K562 (cell line): Measurements from ENCODE around the gene DEDD. TPM values are rescaled to one million over a fixed set of nuclear protein-coding genes. Genes with fewer than 3 reads are reported as not detected.

Experiments
- FOXK2 ChIP-seq, 2 experiments: fragments of 450-650 bp; IDR thresholded peaks in 1 of 2; conservative IDR thresholded peaks in 1 of 2; 2 replicates each; pipeline ENCODE4 v1.6.1; 2016; ENCODE audit warnings: low read depth in 2 of 2, mild to moderate bottlenecking in 1 of 2
- GMEB1 ChIP-seq: fragments of 250-450 bp; sonication (Bioruptor Pico); IDR thresholded peaks from 2 replicates; pipeline ENCODE4 v1.4.0; 2020; ENCODE audit warnings: mild to moderate bottlenecking
- JUN ChIP-seq, 2 experiments: sonication (generic) in 1 of 2; formaldehyde crosslinking in 1 of 2; IDR thresholded peaks; 2 replicates each; pipeline versions ENCODE4 v1.6.1 to v1.8.0; 2012 to 2022; ENCODE audit warnings: borderline replicate concordance in 2 of 2, mild to moderate bottlenecking in 2 of 2, improper control_type of control experiment in 1 of 2, low read depth in 1 of 2, low read length in 1 of 2, missing genetic modification reagents in 1 of 2
- MNT ChIP-seq, 2 experiments: fragments of 450-650 bp; conservative IDR thresholded peaks; 2 replicates each; pipeline ENCODE4 v1.6.1; 2017; ENCODE audit warnings: mild to moderate bottlenecking in 2 of 2, moderate library complexity in 2 of 2
- NONO ChIP-seq, 2 experiments: fragments of 200-400 bp in 1 of 2; fragments of 450-650 bp in 1 of 2; formaldehyde crosslinking in 1 of 2; IDR thresholded peaks; 2 replicates each; pipeline ENCODE4 v1.6.1; 2017; ENCODE audit warnings: low read depth in 2 of 2, mild to moderate bottlenecking in 2 of 2, moderate library complexity in 2 of 2, low read length in 1 of 2
- SMARCE1 ChIP-seq: fragments of 450-650 bp; IDR thresholded peaks from 2 replicates; pipeline ENCODE4 v1.7.1; 2016; ENCODE audit warnings: mild to moderate bottlenecking
- STAT5B ChIP-seq: fragments of 250-450 bp; sonication (Bioruptor Pico); IDR thresholded peaks from 2 replicates; pipeline ENCODE4 v1.8.0; 2021; ENCODE audit warnings: mild to moderate bottlenecking, inconsistent platforms
- TSHZ1 ChIP-seq: fragments of 250-450 bp; sonication (Bioruptor Pico); IDR thresholded peaks from 2 replicates; pipeline ENCODE4 v1.4.0; 2020; ENCODE audit warnings: mild to moderate bottlenecking, moderate library complexity
- ZBTB49 ChIP-seq: sonication (generic); formaldehyde crosslinking; IDR thresholded peaks from 2 replicates; pipeline ENCODE4 v1.8.0; 2022; ENCODE audit warnings: missing genetic modification reagents, mild to moderate bottlenecking, borderline replicate concordance
- ZNF551 ChIP-seq: fragments of 250-450 bp; sonication (Bioruptor Pico); IDR thresholded peaks from 2 replicates; pipeline ENCODE4 v1.5.0; 2021; ENCODE audit warnings: mild to moderate bottlenecking, moderate library complexity
- ZNF561 ChIP-seq: fragments of 450-650 bp; formaldehyde crosslinking; conservative IDR thresholded peaks from 2 replicates; pipeline ENCODE4 v1.4.0; 2020; ENCODE audit warnings: mild to moderate bottlenecking, moderate library complexity
- polyA plus RNA-seq, 8 experiments: library from polyadenylated mRNA; depleted of rRNA in 4 of 8; stranded (reverse) in 5 of 8; unstranded in 3 of 8; fragments of >200 nt; fragmentation: Nextera tagmentation in 2 of 8; fragmentation: Illumina TruSeq in 1 of 8; extraction: Ambion mirVana in 2 of 8; extraction: Trizol in 1 of 8; gene quantifications; 2 replicates each; pipeline versions ENCODE4 v1.2.1 to v1.2.3, GENCODE V29; 2011 to 2014; ENCODE audit warnings: inconsistent platforms in 1 of 8, missing spikeins in 1 of 8
- total RNA-seq, 7 experiments: library from RNA; depleted of rRNA in 6 of 7; stranded (reverse); fragments of >200 nt in 6 of 7; fragmentation: Illumina TruSeq in 2 of 7; extraction: Trizol in 2 of 7; gene quantifications; 2 replicates each; pipeline versions ENCODE4 v1.2.1 to v1.2.3, GENCODE V29; 2011 to 2021; ENCODE audit warnings: low replicate concordance in 1 of 7
- TF ChIP-seq, protein P1 (sequence below), 3 experiments: IDR thresholded peaks in 2 of 3; conservative IDR thresholded peaks in 1 of 3; 2 replicates each; pipeline ENCODE4 v1.5.1; 2011 to 2012; ENCODE audit warnings: low read length in 3 of 3, mild to moderate bottlenecking in 3 of 3, control low read depth in 2 of 3, improper control_type of control experiment in 1 of 3, inconsistent platforms in 1 of 3, low read depth in 1 of 3, mixed read lengths in 1 of 3, moderate library complexity in 1 of 3; ENCODE audit not compliant: insufficient read depth in 2 of 3

DEDD gene
- total and polyA plus RNA-seq, 9 of the 15 experiments (the other 6 are each of a cell fraction or from before 2014, with no cell fraction given): 11.6 to 41.0 (median 16.8) TPM

DNA sequence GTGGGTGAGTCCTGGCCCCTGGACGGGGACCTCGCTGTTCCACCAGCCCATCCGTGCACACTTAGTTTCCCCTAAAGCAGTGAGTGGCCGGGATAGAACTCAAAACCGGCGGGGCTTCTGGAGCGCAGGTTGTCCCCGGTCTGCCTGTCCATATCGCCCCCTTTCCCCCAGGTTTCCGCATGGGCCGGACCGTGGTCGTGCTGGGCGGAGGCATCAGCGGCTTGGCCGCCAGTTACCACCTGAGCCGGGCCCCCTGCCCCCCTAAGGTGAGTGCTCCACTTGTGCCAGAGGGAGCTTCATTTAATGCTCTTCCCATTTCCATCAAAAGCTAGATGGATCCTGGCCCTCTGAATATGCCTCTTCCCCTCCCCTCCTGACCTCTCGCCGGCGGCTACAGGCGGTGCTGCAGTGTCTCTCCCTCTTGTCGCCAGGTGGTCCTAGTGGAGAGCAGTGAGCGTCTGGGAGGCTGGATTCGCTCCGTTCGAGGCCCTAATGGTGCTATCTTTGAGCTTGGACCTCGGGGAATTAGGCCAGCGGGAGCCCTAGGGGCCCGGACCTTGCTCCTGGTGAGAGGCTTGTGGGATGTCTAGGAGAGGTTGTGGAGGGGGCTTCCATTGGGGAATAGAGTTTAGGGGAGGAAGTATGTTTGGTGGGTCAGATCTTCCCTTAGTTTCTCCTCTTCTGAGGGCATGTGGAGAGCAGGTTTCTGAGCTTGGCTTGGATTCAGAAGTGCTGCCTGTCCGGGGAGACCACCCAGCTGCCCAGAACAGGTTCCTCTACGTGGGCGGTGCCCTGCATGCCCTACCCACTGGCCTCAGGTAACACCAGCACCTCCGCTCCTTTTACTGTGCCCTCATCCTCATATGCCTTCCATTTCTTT lies 34.4 kb upstream of the DEDD start (continued):
- no peak for TF ChIP-seq ZBTB49 (CRISPR knock-in tag)
- TF ChIP-seq ZNF561: no peak
- TF ChIP-seq STAT5B (CRISPR knock-in tag): no peak
- TF ChIP-seq SMARCE1: no peak; the same call in none of the 2 replicates
- TF ChIP-seq JUN (IDR thresholded peaks at IDR 0.05; ENCODE audit: borderline replicate concordance, low read depth, low read length): no peak
- peak; percentile 24; the same call in 1 of the 2 replicates for TF ChIP-seq JUN (CRISPR knock-in tag; IDR thresholded peaks at IDR 0.05; ENCODE audit: borderline replicate concordance)
- TF ChIP-seq MNT (conservative IDR thresholded peaks at IDR 0.05): no peak
- no peak for TF ChIP-seq GMEB1 (CRISPR knock-in tag)
- TF ChIP-seq ZNF551 (CRISPR knock-in tag): no peak
- no peak for TF ChIP-seq FOXK2 (conservative IDR thresholded peaks at IDR 0.05 in 1 of 2, IDR thresholded peaks at IDR 0.05 in 1 of 2; ENCODE audit: low read depth in 2 of 2)
- no peak for TF ChIP-seq TSHZ1
- TF ChIP-seq NONO (IDR thresholded peaks at IDR 0.05; ENCODE audit: low read depth in 2 of 2, low read length in 1 of 2): no peak; a peak in 1 of 4 replicates
- TF ChIP-seq, protein P1, sequence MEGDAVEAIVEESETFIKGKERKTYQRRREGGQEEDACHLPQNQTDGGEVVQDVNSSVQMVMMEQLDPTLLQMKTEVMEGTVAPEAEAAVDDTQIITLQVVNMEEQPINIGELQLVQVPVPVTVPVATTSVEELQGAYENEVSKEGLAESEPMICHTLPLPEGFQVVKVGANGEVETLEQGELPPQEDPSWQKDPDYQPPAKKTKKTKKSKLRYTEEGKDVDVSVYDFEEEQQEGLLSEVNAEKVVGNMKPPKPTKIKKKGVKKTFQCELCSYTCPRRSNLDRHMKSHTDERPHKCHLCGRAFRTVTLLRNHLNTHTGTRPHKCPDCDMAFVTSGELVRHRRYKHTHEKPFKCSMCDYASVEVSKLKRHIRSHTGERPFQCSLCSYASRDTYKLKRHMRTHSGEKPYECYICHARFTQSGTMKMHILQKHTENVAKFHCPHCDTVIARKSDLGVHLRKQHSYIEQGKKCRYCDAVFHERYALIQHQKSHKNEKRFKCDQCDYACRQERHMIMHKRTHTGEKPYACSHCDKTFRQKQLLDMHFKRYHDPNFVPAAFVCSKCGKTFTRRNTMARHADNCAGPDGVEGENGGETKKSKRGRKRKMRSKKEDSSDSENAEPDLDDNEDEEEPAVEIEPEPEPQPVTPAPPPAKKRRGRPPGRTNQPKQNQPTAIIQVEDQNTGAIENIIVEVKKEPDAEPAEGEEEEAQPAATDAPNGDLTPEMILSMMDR (IDR thresholded peaks at IDR 0.05 in 2 of 3, conservative IDR thresholded peaks at IDR 0.05 in 1 of 3; ENCODE audit: insufficient read depth in 2 of 3, low read depth in 1 of 3, low read length in 3 of 3): 0 out of 6 replicates have a peak, but pooled peaks of 1 of the 3 experiments have one; percentile 13
